Memory B cell (primary cell): ENCODE results near the gene RNF152.

ENCODE experiments used
- ATAC-seq: fragments of 150-1000 bp; cut with Tn5 transposase; 2 replicates; pipeline ENCODE4 v1.10.0; 2021; ENCODE audit warnings: low read depth, mild to moderate bottlenecking, moderate library complexity
- DNase-seq, 2 donors: peaks; one replicate each; pipeline ENCODE4 v3.0.0; 2022; ENCODE audit warnings: low spot score in 2 of 2
- H3K27ac Mint-ChIP-seq: one replicate; pipeline ENCODE4 v1.8.0; 2022; ENCODE audit warnings: mild to moderate bottlenecking, moderate library complexity, mixed read lengths
- H3K27me3 Mint-ChIP-seq: one replicate; pipeline ENCODE4 v1.8.0; 2022; ENCODE audit warnings: mixed read lengths
- H3K36me3 Mint-ChIP-seq: one replicate; pipeline ENCODE4 v1.8.0; 2022; ENCODE audit warnings: mild to moderate bottlenecking, mixed read lengths
- H3K4me1 Mint-ChIP-seq: one replicate; pipeline ENCODE4 v1.8.0; 2022; ENCODE audit warnings: mixed read lengths
- H3K4me3 Mint-ChIP-seq: one replicate; pipeline ENCODE4 v1.8.0; 2022; ENCODE audit warnings: mild to moderate bottlenecking, moderate library complexity, mixed read lengths
- H3K9me3 Mint-ChIP-seq: one replicate; pipeline ENCODE4 v1.8.0; 2022; ENCODE audit warnings: mixed read lengths

Gene RNF152

GRCh38 chr18:61833387-61833786, 59.4 kb downstream of the RNF152 start:
- Mint-ChIP-seq H3K27ac (no peak overlapping the region), H3K4me1 (peaks cover 4% of the 10 kb centered on the region), H3K27me3 (peaks cover 15% of the 10 kb centered on the region), H3K36me3 (no peaks in the 10 kb centered on the region), H3K9me3 (peaks cover 1% of the 10 kb centered on the region), H3K4me3 (no peak overlapping the region)
- no peak for ATAC-seq
- no peak for DNase-seq

DNA sequence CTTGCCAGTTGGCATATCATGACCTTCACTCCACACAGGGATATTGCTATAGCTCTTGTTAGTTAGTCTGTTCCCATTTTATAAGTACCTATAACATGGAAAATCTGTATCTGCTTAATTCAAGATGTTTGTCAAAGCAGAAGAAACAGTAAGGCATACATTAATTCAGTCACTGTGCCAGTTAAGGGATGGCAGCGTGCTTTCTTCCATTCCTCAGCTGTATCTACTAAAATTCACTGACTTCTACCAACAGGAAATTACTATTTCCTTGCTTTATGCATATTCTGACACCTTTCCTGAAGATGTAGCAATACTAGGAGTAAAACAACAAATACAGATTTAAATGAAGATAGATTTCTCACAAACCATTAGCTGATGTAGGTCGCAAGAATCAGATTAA, 59.9 kb downstream of the RNF152 start:
- H3K36me3 Mint-ChIP-seq, result no peaks in the 10 kb centered on the region
- no peak overlapping the region for H3K27ac Mint-ChIP-seq
- DNase-seq (no peak), ATAC-seq (no peak)
- H3K9me3 Mint-ChIP-seq, result peaks cover 1% of the 10 kb centered on the region
- no peak overlapping the region for H3K4me3 Mint-ChIP-seq
- peaks cover 13% of the 10 kb centered on the region for H3K27me3 Mint-ChIP-seq
- H3K4me1 Mint-ChIP-seq, result peaks cover 4% of the 10 kb centered on the region

- Mint-ChIP-seq H3K36me3 (no peaks in the 10 kb centered on the region), H3K27ac (no peak overlapping the region), H3K27me3 (peaks cover 11% of the 10 kb centered on the region), H3K9me3 (peaks cover 1% of the 10 kb centered on the region), H3K4me1 (peaks cover 4% of the 10 kb centered on the region), H3K4me3 (no peak overlapping the region)
- DNase-seq (no peak), ATAC-seq (no peak)
Observed at GRCh38 chr18:61831071-61831470, 61.7 kb downstream of the RNF152 start.

DNA sequence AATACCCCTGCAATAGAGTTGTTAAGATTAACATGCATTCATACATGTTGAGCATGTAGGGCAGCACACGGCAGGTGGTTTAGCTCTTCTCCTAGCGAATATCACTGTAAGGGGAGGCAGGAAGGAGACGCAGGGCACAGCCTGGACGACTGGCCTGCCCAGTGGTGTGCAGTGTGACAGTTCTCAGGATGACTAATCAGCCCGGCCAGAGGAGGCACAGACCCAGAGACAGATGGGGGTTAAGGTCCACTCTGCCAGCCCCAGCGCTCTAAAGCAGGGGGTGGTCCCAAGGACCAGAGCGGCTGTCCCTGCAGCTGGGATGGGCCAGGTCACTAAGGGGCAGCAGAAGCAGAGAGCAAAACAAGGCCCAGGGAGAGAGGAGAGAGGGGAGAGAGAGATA, 63.7 kb downstream of the RNF152 start:
- no peak for DNase-seq
- Mint-ChIP-seq H3K27me3 (peaks cover 10% of the 10 kb centered on the region), H3K4me3 (no peak overlapping the region), H3K36me3 (no peaks in the 10 kb centered on the region), H3K27ac (no peak overlapping the region), H3K4me1 (peaks cover 4% of the 10 kb centered on the region), H3K9me3 (no peaks in the 10 kb centered on the region)
- ATAC-seq, result no peak

GRCh38 chr18:61827591-61827990, 65.2 kb downstream of the RNF152 start:
- H3K4me3 Mint-ChIP-seq, result no peak overlapping the region

GRCh38 chr18:61825386-61825785, 67.4 kb downstream of the RNF152 start:
- no peak overlapping the region for H3K27ac Mint-ChIP-seq
- no peaks in the 10 kb centered on the region for H3K4me1 Mint-ChIP-seq
- H3K27me3 Mint-ChIP-seq, result peaks cover 8% of the 10 kb centered on the region
- no peaks in the 10 kb centered on the region for H3K36me3 Mint-ChIP-seq
- DNase-seq (no peak), ATAC-seq (no peak)
- no peak overlapping the region for H3K4me3 Mint-ChIP-seq
- H3K9me3 Mint-ChIP-seq, result no peaks in the 10 kb centered on the region

More at GRCh38 chr18:61827591-61827990, 65.2 kb downstream of the RNF152 start:
- H3K4me1 Mint-ChIP-seq, result no peaks in the 10 kb centered on the region
- DNase-seq, result no peak
- H3K9me3 Mint-ChIP-seq, result no peaks in the 10 kb centered on the region
- H3K27ac Mint-ChIP-seq, result no peak overlapping the region
- no peaks in the 10 kb centered on the region for H3K36me3 Mint-ChIP-seq
- no peak for ATAC-seq
- H3K27me3 Mint-ChIP-seq, result peaks cover 10% of the 10 kb centered on the region

- no peak overlapping the region for H3K27ac Mint-ChIP-seq
- no peaks in the 10 kb centered on the region for H3K4me1 Mint-ChIP-seq
- H3K9me3 Mint-ChIP-seq, result no peaks in the 10 kb centered on the region
- ATAC-seq, result no peak
- H3K4me3 Mint-ChIP-seq, result no peak overlapping the region
- peaks cover 6% of the 10 kb centered on the region for H3K27me3 Mint-ChIP-seq
- no peak for DNase-seq
- no peaks in the 10 kb centered on the region for H3K36me3 Mint-ChIP-seq
Observed at GRCh38 chr18:61824733-61825363, 68.0 kb downstream of the RNF152 start.

DNA sequence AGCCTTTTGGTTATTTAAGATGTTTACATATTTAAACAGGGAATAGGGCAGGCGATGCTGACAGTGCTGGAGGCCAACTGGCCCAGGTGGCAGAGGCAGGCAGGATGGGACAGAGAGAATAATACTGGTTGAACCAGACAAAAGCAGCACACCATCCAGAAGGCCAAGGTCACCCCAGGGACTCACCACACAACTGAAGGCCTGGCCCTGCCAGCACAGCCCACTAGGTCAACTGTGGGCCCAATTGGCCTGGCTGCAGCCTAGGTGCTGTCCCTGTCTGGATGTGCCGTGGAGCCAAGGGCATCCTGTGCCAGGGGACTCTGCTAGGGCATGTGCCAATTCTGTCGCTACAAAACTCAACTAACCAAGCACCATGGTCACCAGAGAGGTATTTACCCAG, 69.2 kb downstream of the RNF152 start:
- H3K27me3 Mint-ChIP-seq, result peaks cover 2% of the 10 kb centered on the region
- ATAC-seq (no peak), DNase-seq (no peak)
- H3K36me3 Mint-ChIP-seq, result no peaks in the 10 kb centered on the region
- H3K4me3 Mint-ChIP-seq, result no peak overlapping the region
- no peaks in the 10 kb centered on the region for H3K4me1 Mint-ChIP-seq
- no peak overlapping the region for H3K27ac Mint-ChIP-seq
- H3K9me3 Mint-ChIP-seq, result no peaks in the 10 kb centered on the region

- Mint-ChIP-seq H3K27ac (no peak overlapping the region), H3K4me3 (no peak overlapping the region), H3K4me1 (no peaks in the 10 kb centered on the region), H3K27me3 (peaks cover 2% of the 10 kb centered on the region), H3K9me3 (no peaks in the 10 kb centered on the region), H3K36me3 (no peaks in the 10 kb centered on the region)
- no peak for ATAC-seq
- no peak for DNase-seq
Observed at GRCh38 chr18:61822879-61823278, 69.9 kb downstream of the RNF152 start.

GRCh38 chr18:61821748-61822147, 71.1 kb downstream of the RNF152 start:
- Mint-ChIP-seq H3K4me1 (no peaks in the 10 kb centered on the region), H3K36me3 (no peaks in the 10 kb centered on the region), H3K27me3 (peaks cover 2% of the 10 kb centered on the region), H3K9me3 (no peaks in the 10 kb centered on the region), H3K27ac (no peak overlapping the region), H3K4me3 (no peak overlapping the region)
- DNase-seq, result no peak
- ATAC-seq, result no peak

- no peak overlapping the region for H3K4me3 Mint-ChIP-seq
- H3K27me3 Mint-ChIP-seq, result peaks cover 2% of the 10 kb centered on the region
- ATAC-seq (no peak), DNase-seq (no peak)
- no peak overlapping the region for H3K27ac Mint-ChIP-seq
- H3K9me3 Mint-ChIP-seq, result no peaks in the 10 kb centered on the region
- no peaks in the 10 kb centered on the region for H3K36me3 Mint-ChIP-seq
- no peaks in the 10 kb centered on the region for H3K4me1 Mint-ChIP-seq
Observed at GRCh38 chr18:61820882-61821281, 71.9 kb downstream of the RNF152 start.

- H3K4me1 Mint-ChIP-seq, result no peaks in the 10 kb centered on the region
- H3K9me3 Mint-ChIP-seq, result no peaks in the 10 kb centered on the region
- no peak for DNase-seq
- peaks cover 5% of the 10 kb centered on the region for H3K27me3 Mint-ChIP-seq
- no peak overlapping the region for H3K4me3 Mint-ChIP-seq
- H3K27ac Mint-ChIP-seq, result no peak overlapping the region
- H3K36me3 Mint-ChIP-seq, result no peaks in the 10 kb centered on the region
- no peak for ATAC-seq
Observed at GRCh38 chr18:61817086-61817485, 75.7 kb downstream of the RNF152 start.

GRCh38 chr18:61815885-61816470, 76.8 kb downstream of the RNF152 start:
- no peak overlapping the region for H3K4me3 Mint-ChIP-seq
- H3K27ac Mint-ChIP-seq, result no peak overlapping the region
- H3K27me3 Mint-ChIP-seq, result peaks cover 5% of the 10 kb centered on the region

GRCh38 chr18:61808286-61808685, 84.5 kb downstream of the RNF152 start:
- H3K4me1 Mint-ChIP-seq, result no peaks in the 10 kb centered on the region
- no peak for DNase-seq
- peaks cover 4% of the 10 kb centered on the region for H3K27me3 Mint-ChIP-seq
- no peak for ATAC-seq
- H3K4me3 Mint-ChIP-seq, result no peak overlapping the region
- H3K27ac Mint-ChIP-seq, result no peak overlapping the region
- no peaks in the 10 kb centered on the region for H3K36me3 Mint-ChIP-seq
- no peaks in the 10 kb centered on the region for H3K9me3 Mint-ChIP-seq

More at GRCh38 chr18:61815885-61816470, 76.8 kb downstream of the RNF152 start:
- DNase-seq (no peak), ATAC-seq (no peak)
- Mint-ChIP-seq H3K36me3 (no peaks in the 10 kb centered on the region), H3K9me3 (no peaks in the 10 kb centered on the region), H3K4me1 (no peaks in the 10 kb centered on the region)

DNA sequence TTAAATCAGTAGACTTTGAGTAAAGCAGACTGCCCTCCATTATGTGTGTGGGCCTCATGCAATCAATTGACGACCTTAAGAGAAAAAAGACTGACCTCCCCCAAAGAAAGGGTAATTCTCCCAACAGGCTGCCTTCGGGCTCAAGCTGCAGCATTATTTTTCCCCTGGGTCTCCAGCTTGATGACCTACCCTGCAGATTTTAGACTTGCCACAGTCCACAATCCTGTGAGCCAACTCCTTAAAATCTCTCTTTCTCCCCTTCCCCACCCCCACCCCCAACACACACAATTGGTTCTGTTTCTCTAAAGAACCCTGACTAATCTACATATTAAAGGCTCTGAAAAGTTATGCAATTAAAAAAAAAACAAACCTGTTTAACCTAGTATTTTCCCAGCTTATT, 89.4 kb downstream of the RNF152 start:
- peaks cover 6% of the 10 kb centered on the region for H3K27me3 Mint-ChIP-seq
- no peak overlapping the region for H3K27ac Mint-ChIP-seq
- DNase-seq (no peak), ATAC-seq (no peak)
- H3K9me3 Mint-ChIP-seq, result no peaks in the 10 kb centered on the region
- no peaks in the 10 kb centered on the region for H3K4me1 Mint-ChIP-seq
- no peaks in the 10 kb centered on the region for H3K36me3 Mint-ChIP-seq
- H3K4me3 Mint-ChIP-seq, result no peak overlapping the region
